OCI-LY7 (cell line): ENCODE results near the gene STX8. TPM values are rescaled to one million over a fixed set of nuclear protein-coding genes. Genes with fewer than 3 reads are reported as not detected.

Source experiments
- BruUV-seq: library from RNA; stranded (reverse); fragments of 400-500 nt; replicated peaks from 2 replicates; lab custom pipeline; 2021; lab: Mats Ljungman, UMichigan
- CTCF ChIA-PET: fragments of 300-600 bp; sonication (Branson Sonifier 250); formaldehyde crosslinking; loops from one replicate; lab custom pipeline; 2022; ENCODE audit warnings: antibody characterized with exemption; ENCODE audit not compliant: unreplicated experiment; lab: Charles Lee
- POLR2A ChIA-PET: fragments of 300-600 bp; sonication (Branson Sonifier 250); formaldehyde crosslinking; loops from one replicate; lab custom pipeline; 2022; ENCODE audit warnings: antibody characterized with exemption; lab: Charles Lee
- DNase-seq: peaks from one replicate; pipeline ENCODE4 v3.0.0-alpha.2; 2015; ENCODE audit warnings: low spot score
- H2AFZ ChIP-seq: fragments of 200-600 bp; sonication (generic), shearing (Covaris generic); 2 replicates; pipeline ENCODE4 v1.6.1; 2014; ENCODE audit warnings: mild to moderate bottlenecking, antibody characterized with exemption, low read length, moderate library complexity
- H3K27ac ChIP-seq: fragments of 200-600 bp; sonication (generic); 2 replicates; pipeline ENCODE4 v1.5.1; 2014; ENCODE audit warnings: mixed run types, low read depth, mild to moderate bottlenecking, moderate library complexity, low read length, inconsistent platforms; ENCODE audit not compliant: poor library complexity, severe bottlenecking
- H3K36me3 ChIP-seq: fragments of 200-600 bp; sonication (generic); 2 replicates; pipeline ENCODE4 v1.6.1; 2014; ENCODE audit warnings: mild to moderate bottlenecking, antibody characterized with exemption, low read length, moderate library complexity, mixed read lengths; ENCODE audit not compliant: insufficient read depth
- H3K4me1 ChIP-seq: fragments of 200-600 bp; sonication (generic); 2 replicates; pipeline ENCODE4 v1.5.1; 2014; ENCODE audit warnings: mild to moderate bottlenecking, low read length; ENCODE audit not compliant: insufficient read depth, poor library complexity, severe bottlenecking
- H3K4me2 ChIP-seq: fragments of 200-600 bp; sonication (generic); 2 replicates; pipeline ENCODE4 v1.6.1; 2014; ENCODE audit warnings: mild to moderate bottlenecking, low read length
- H3K4me3 ChIP-seq: fragments of 200-600 bp; sonication (generic); 2 replicates; pipeline ENCODE4 v1.5.1; 2014; ENCODE audit warnings: mild to moderate bottlenecking, low read depth, low read length; ENCODE audit not compliant: poor library complexity, severe bottlenecking
- H3K79me2 ChIP-seq: fragments of 200-600 bp; sonication (generic); 2 replicates; pipeline ENCODE4 v1.6.1; 2016; ENCODE audit warnings: low read depth, mild to moderate bottlenecking, low read length, moderate library complexity, mixed read lengths; ENCODE audit not compliant: insufficient read depth
- H3K9me2 ChIP-seq: fragments of 200-600 bp; sonication (generic); 2 replicates; pipeline ENCODE4 v1.6.1; 2016; ENCODE audit warnings: mild to moderate bottlenecking, low read length, mixed read lengths; ENCODE audit not compliant: insufficient read depth
- H3K9me3 ChIP-seq: fragments of 200-600 bp; sonication (generic); 2 replicates; pipeline ENCODE4 v1.6.1; 2014; ENCODE audit warnings: mild to moderate bottlenecking, mixed run types, low read length, mixed read lengths
- H4K20me1 ChIP-seq: fragments of 200-600 bp; sonication (generic); 2 replicates; pipeline ENCODE4 v1.6.1; 2014; ENCODE audit warnings: mild to moderate bottlenecking, antibody characterized with exemption, low read length, moderate library complexity, mixed read lengths; ENCODE audit not compliant: insufficient read depth
- CTCF ChIP-seq: fragments of 200-600 bp; sonication (generic); conservative IDR thresholded peaks from 2 replicates; pipeline ENCODE4 v1.5.1; 2014; ENCODE audit warnings: mild to moderate bottlenecking, antibody characterized with exemption, low read length, moderate library complexity, mixed read lengths
- EZH2phosphoT487 ChIP-seq: fragments of 200-600 bp; sonication (generic); IDR thresholded peaks from 2 replicates; pipeline ENCODE4 v1.6.1; 2018; ENCODE audit warnings: low read depth, borderline replicate concordance, mild to moderate bottlenecking, mixed run types, antibody characterized with exemption, low read length, moderate library complexity, mixed read lengths
- intact Hi-C: fragments of 100-400 bp; cut with micrococcal nuclease; formaldehyde crosslinking; loops from one replicate; pipeline ENCODE4 v1.10.0; 2022; ENCODE audit not compliant: unreplicated experiment
- total RNA-seq, 2 experiments: library from RNA; depleted of rRNA in 1 of 2; stranded (reverse); fragments of >200 nt in 1 of 2; shearing (Covaris generic) in 1 of 2; gene quantifications; 2 replicates each; pipeline ENCODE4 v1.2.3, GENCODE V29; 2014 to 2022

The STX8 gene
- total RNA-seq, 2 experiments from 2014 or later = 56.7 to 69.0 TPM

DNA sequence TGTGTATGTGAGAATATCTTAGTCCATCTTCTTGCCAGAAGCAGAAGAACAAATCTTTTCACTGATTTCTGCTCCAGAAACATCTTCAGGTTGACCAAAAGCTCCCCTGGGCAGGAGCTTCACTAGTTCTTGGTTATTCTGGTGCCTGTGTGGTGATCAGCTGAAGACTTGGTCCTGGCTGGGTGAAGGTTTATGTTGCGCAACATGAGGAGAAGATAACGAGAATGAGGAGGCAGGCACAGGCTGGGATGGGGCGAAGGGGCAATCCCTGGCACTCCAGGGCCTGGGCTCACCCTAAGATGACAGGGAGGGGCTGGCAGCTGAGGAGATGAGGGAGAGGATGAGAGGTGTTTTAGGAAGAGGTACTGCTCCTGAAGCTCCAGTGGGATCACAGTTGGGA is 322.3 kb downstream of the STX8 start:
- no peak overlapping the region for H3K4me3 ChIP-seq
- no peaks in the 10 kb centered on the region for H3K9me3 ChIP-seq
- no peak overlapping the region for H2AFZ ChIP-seq
- BruUV-seq = no TSS peak
- H3K79me2 ChIP-seq = no peaks in the 10 kb centered on the region
- TF ChIP-seq EZH2phosphoT487 (no peak), CTCF (no peak)
- H3K4me2 ChIP-seq = no peak overlapping the region
- ChIA-PET POLR2A (no interaction called here), CTCF (no interaction called here)
- intact Hi-C loops = no loop called here
- H3K4me1 ChIP-seq = no peaks in the 10 kb centered on the region
- H3K36me3 ChIP-seq = no peaks in the 10 kb centered on the region
- DNase-seq = no peak
- H3K9me2 ChIP-seq = no peaks in the 10 kb centered on the region
- no peak overlapping the region for H3K27ac ChIP-seq
- H4K20me1 ChIP-seq = no peaks in the 10 kb centered on the region

DNA sequence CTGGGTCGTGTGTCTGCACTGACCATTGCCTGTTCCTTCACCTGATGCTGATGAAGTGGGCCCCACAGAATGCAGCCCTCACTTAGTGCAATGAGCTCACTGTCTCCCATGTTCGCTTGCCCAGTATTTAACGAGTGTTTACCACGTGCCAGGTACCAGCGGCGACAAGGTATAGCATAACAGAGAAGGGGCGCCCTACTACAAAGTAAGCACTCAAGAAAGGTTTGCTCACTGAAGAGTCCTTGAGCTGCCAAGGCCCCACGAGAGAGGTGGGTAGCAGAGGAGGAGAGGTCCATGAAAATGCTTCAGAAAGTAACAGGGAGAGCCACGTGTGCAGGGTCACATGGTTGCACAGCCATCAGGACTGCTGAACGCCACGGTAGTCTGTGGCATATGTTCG is 324.3 kb downstream of the STX8 start:
- Histone ChIP-seq H3K9me2 (no peaks in the 10 kb centered on the region), H3K4me1 (no peaks in the 10 kb centered on the region), H3K79me2 (no peaks in the 10 kb centered on the region), H3K36me3 (no peaks in the 10 kb centered on the region), H3K4me2 (no peak overlapping the region), H4K20me1 (no peaks in the 10 kb centered on the region), H3K4me3 (no peak overlapping the region), H2AFZ (no peak overlapping the region), H3K9me3 (no peaks in the 10 kb centered on the region), H3K27ac (no peak overlapping the region)
- POLR2A ChIA-PET = interaction anchor here (0.5 kb wide), 1 partner anchor 46 kb away, joined by 10 read pairs; no protein-coding TSS in a partner anchor
- no peak for DNase-seq
- TF ChIP-seq CTCF (no peak), EZH2phosphoT487 (no peak)
- intact Hi-C loops = no loop called here
- no TSS peak for BruUV-seq
- CTCF ChIA-PET = no interaction called here

DNA sequence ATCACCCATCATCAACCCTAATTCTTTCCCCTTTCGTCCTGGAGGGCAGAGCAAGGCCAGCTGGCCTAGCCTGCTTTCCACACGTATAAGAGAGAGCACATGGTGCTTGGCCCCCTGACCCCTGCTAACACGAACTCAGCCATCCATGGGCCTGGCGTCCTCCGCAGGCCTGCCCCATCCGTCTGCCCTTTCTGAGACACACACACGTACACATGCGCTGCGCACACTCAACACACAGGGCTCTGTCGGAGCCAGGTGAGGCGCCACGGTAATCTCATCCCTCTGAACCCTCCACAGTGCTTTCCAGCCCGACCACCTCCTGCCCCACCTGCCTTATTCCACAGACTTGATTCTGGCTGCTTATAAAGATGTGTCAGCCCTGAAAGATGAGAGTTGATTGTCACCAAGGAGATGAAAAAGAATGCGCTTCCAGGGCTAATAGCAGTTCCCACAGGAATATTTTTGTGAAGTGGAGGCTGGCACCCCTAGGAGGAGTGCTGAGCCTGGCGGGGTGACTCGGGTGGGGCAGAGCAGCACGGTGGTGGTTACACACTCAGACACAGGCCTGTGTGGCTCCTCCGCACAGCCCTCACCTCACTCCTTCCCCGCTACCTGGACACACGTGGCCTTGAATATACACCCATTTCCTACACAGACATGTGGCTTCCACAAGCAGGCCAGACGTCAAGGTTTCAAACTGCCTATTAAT is 326.2 kb downstream of the STX8 start:
- H3K9me3 ChIP-seq = no peaks in the 10 kb centered on the region
- TF ChIP-seq EZH2phosphoT487 = no peak
- TF ChIP-seq CTCF = no peak
- no peaks in the 10 kb centered on the region for H3K36me3 ChIP-seq
- POLR2A ChIA-PET = no interaction called here
- H4K20me1 ChIP-seq = no peaks in the 10 kb centered on the region
- no peak for DNase-seq
- no peaks in the 10 kb centered on the region for H3K9me2 ChIP-seq
- no peak overlapping the region for H3K4me2 ChIP-seq
- no peaks in the 10 kb centered on the region for H3K4me1 ChIP-seq
- no TSS peak for BruUV-seq
- intact Hi-C loops = no loop called here
- H3K4me3 ChIP-seq = no peak overlapping the region
- H2AFZ ChIP-seq = no peak overlapping the region
- CTCF ChIA-PET = no interaction called here
- H3K27ac ChIP-seq = no peak overlapping the region
- H3K79me2 ChIP-seq = no peaks in the 10 kb centered on the region
